BLaER1 (cell line): ENCODE data around the gene HTR3B.
A peak's percentile ranks its signal among the peaks of the same experiment; 100 is the strongest.

Experiments
- H3K27ac ChIP-seq: shearing (Covaris generic); formaldehyde crosslinking; 2 replicates; pipeline ENCODE4 v1.8.1; 2022
- H3K27me3 ChIP-seq: shearing (Covaris generic); formaldehyde crosslinking; 2 replicates; pipeline ENCODE4 v1.8.1; 2022
- H3K36me3 ChIP-seq: shearing (Covaris generic); formaldehyde crosslinking; 2 replicates; pipeline ENCODE4 v1.8.1; 2022
- H3K4me1 ChIP-seq: shearing (Covaris generic); formaldehyde crosslinking; 2 replicates; pipeline ENCODE4 v1.8.1; 2022
- H3K4me2 ChIP-seq: shearing (Covaris generic); formaldehyde crosslinking; 2 replicates; pipeline ENCODE4 v1.8.1; 2022
- H3K4me3 ChIP-seq: shearing (Covaris generic); formaldehyde crosslinking; 2 replicates; pipeline ENCODE4 v1.8.1; 2022
- H3K9ac ChIP-seq: shearing (Covaris generic); formaldehyde crosslinking; 2 replicates; pipeline ENCODE4 v1.8.1; 2022
- H3K9me3 ChIP-seq: shearing (Covaris generic); formaldehyde crosslinking; 2 replicates; pipeline ENCODE4 v1.8.1; 2022
- H4K20me1 ChIP-seq: shearing (Covaris generic); formaldehyde crosslinking; 2 replicates; pipeline ENCODE4 v1.8.1; 2022
- Cebpa-rat ChIP-seq: shearing (Covaris generic); IDR thresholded peaks from 2 replicates; pipeline ENCODE4 v1.8.1; 2022

HTR3B gene

DNA sequence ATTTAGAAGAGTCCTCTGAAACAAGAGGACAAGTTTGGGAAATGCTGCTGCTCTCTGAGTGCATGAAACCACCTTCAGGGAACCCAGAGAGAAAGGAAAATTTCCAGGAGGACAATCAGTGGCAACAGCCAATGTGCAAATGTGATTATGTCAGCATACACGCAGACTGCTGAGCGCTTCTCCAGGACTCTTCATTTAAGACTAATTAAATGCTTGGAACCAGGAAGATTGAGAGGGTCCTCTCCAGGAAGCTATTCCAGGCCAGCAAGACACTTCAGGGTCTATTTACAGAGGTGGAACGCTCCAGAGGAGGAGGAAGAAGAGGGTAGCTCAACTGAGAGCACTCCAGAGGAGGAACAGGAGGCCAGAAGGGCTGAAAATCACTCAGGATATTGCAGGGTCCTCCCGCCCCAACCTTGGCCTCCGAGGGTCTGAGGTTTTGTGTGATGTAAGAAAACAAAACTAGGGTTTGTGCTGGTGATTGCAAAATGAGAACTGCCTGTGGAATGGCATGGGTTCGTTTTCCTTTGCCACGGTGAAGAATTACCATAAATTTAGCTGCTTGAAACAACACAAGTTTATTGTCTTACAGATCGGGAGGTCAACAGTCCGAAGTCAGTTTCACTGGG, 56.2 kb downstream of the HTR3B start:
- Histone ChIP-seq H3K4me1 (no peaks in the 10 kb centered on the region), H3K4me2 (no peak overlapping the region), H3K9me3 (no peaks in the 10 kb centered on the region), H3K27ac (no peak overlapping the region), H3K27me3 (no peaks in the 10 kb centered on the region), H4K20me1 (no peaks in the 10 kb centered on the region), H3K36me3 (no peaks in the 10 kb centered on the region), H3K4me3 (no peak overlapping the region), H3K9ac (no peak overlapping the region)
- TF ChIP-seq Cebpa-rat = no peak

DNA sequence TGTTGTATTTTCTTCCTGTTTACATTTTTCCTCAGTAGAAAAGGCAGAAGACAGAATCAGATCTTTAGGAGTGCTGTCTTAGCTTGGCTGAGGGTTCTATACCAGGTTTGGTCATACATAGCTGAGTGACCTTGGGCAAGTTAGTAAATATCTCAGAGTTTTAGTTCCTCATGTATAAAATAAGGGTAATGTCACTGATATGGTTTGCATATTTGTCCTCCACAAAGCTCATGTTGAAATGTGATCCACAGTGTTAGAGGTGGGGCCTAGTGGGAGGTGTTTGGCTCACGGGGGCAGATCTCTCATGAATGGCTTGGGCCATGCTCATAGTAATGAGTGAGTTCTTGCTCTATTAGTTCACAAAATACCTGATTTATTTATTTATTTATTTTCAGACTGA, 62.8 kb downstream of the HTR3B start:
- Histone ChIP-seq H3K27me3 (no peaks in the 10 kb centered on the region), H3K9ac (no peak overlapping the region), H3K27ac (no peak overlapping the region), H3K4me2 (no peak overlapping the region), H3K9me3 (no peaks in the 10 kb centered on the region), H4K20me1 (no peaks in the 10 kb centered on the region), H3K4me3 (no peak overlapping the region), H3K4me1 (no peaks in the 10 kb centered on the region), H3K36me3 (no peaks in the 10 kb centered on the region)
- no peak for TF ChIP-seq Cebpa-rat

- Histone ChIP-seq H4K20me1 (peaks cover 9% of the 10 kb centered on the region; the same call in 1 of the 2 replicates), H3K27ac (no peak overlapping the region), H3K4me1 (peaks cover 20% of the 10 kb centered on the region), H3K4me3 (no peak overlapping the region), H3K4me2 (no peak overlapping the region), H3K9me3 (no peaks in the 10 kb centered on the region), H3K27me3 (0 out of 2 replicates have a peak, but pooled peaks cover 8% of the 10 kb centered on the region), H3K9ac (no peak overlapping the region), H3K36me3 (no peaks in the 10 kb centered on the region)
- TF ChIP-seq Cebpa-rat = no peak
Measured at GRCh38 chr11:113971506-113972195, 67.1 kb downstream of the HTR3B start.

- H3K4me2 ChIP-seq = peak within 1 kb of the TSS; percentile 75; the same call in 1 of the 2 replicates
- TF ChIP-seq Cebpa-rat = no peak
- 0 out of 2 replicates have a peak, but pooled peaks cover 8% of the 10 kb centered on the region for H3K27me3 ChIP-seq
- H3K36me3 ChIP-seq = no peaks in the 10 kb centered on the region
- H3K9me3 ChIP-seq = no peaks in the 10 kb centered on the region
- H3K27ac ChIP-seq = no peak within 1 kb of the TSS
- H4K20me1 ChIP-seq = peaks cover 9% of the 10 kb centered on the region; the same call in 1 of the 2 replicates
- H3K9ac ChIP-seq = no peak within 1 kb of the TSS
- no peak within 1 kb of the TSS for H3K4me3 ChIP-seq
- H3K4me1 ChIP-seq = peaks cover 42% of the 10 kb centered on the region
Measured at GRCh38 chr11:113974741-113975470, 70.3 kb downstream of the HTR3B start, which contains the start of gene HTR3A. Gene HTR3A (plus strand): TSS chr11:113975108. CDS start chr11:113975326, 218 bp downstream.

GRCh38 chr11:113977071-113977490, 72.5 kb downstream of the HTR3B start:
- no peak overlapping the region for H3K4me3 ChIP-seq
- H3K36me3 ChIP-seq = no peaks in the 10 kb centered on the region
- H3K4me1 ChIP-seq = peaks cover 42% of the 10 kb centered on the region
- H4K20me1 ChIP-seq = peaks cover 9% of the 10 kb centered on the region; the same call in 1 of the 2 replicates
- no peak overlapping the region for H3K27ac ChIP-seq
- TF ChIP-seq Cebpa-rat = no peak
- no peak overlapping the region for H3K9ac ChIP-seq
- no peaks in the 10 kb centered on the region for H3K9me3 ChIP-seq
- peak overlapping the region; percentile 75 for H3K4me2 ChIP-seq
- H3K27me3 ChIP-seq = 0 out of 2 replicates have a peak, but pooled peaks cover 8% of the 10 kb centered on the region

DNA sequence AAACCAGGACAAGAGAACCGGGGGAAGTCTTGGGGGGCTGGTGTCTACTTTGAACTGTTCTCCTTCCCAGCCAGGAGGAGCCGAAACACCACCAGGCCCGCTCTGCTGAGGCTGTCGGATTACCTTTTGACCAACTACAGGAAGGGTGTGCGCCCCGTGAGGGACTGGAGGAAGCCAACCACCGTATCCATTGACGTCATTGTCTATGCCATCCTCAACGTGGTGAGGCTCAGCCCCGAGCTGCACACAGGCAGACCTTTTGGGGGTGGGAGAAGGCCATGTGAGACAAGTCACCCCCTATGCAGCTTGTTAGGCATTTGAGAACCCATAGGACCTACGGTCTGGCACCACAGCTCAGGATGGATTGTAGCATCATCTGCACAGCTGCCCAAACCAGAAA, 73.1 kb downstream of the HTR3B start:
- H3K9ac ChIP-seq = no peak overlapping the region
- peak overlapping the region; percentile 75 for H3K4me2 ChIP-seq
- H4K20me1 ChIP-seq = peaks cover 9% of the 10 kb centered on the region; the same call in 1 of the 2 replicates
- peaks cover 42% of the 10 kb centered on the region for H3K4me1 ChIP-seq
- no peak overlapping the region for H3K27ac ChIP-seq
- no peak overlapping the region for H3K4me3 ChIP-seq
- no peaks in the 10 kb centered on the region for H3K36me3 ChIP-seq
- TF ChIP-seq Cebpa-rat = no peak
- no peaks in the 10 kb centered on the region for H3K9me3 ChIP-seq
- H3K27me3 ChIP-seq = 0 out of 2 replicates have a peak, but pooled peaks cover 8% of the 10 kb centered on the region

DNA sequence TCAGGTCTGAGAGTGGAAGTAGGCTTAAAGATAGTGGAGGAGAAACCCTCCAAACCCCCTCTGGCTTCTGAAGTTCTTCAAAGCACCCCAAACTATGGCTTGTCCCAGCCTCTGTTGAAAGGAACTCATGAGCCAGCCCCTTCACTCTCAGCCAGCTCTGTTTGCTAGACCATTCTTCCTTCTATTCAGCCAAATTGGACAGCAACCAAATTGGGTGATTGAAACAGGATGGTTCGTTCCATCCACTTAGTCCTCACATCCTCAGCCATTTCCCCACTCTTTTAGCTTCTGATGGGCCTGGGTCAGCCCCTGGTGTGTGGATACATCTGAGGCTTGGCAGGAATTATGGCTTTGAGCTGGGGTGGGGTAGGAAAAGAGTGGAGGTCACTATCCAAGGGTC, 74.8 kb downstream of the HTR3B start:
- Histone ChIP-seq H3K4me1 (peaks cover 42% of the 10 kb centered on the region), H3K9ac (no peak overlapping the region), H3K27ac (no peak overlapping the region), H3K4me2 (no peak overlapping the region), H3K9me3 (no peaks in the 10 kb centered on the region), H3K4me3 (no peak overlapping the region), H3K27me3 (0 out of 2 replicates have a peak, but pooled peaks cover 8% of the 10 kb centered on the region), H4K20me1 (peaks cover 9% of the 10 kb centered on the region; the same call in 1 of the 2 replicates), H3K36me3 (no peaks in the 10 kb centered on the region)
- no peak for TF ChIP-seq Cebpa-rat

- Histone ChIP-seq H3K9ac (no peak overlapping the region), H3K9me3 (no peaks in the 10 kb centered on the region), H3K4me1 (peaks cover 30% of the 10 kb centered on the region), H4K20me1 (no peaks in the 10 kb centered on the region; the same call in 1 of the 2 replicates), H3K27me3 (0 out of 2 replicates have a peak, but pooled peaks cover 5% of the 10 kb centered on the region), H3K4me3 (no peak overlapping the region), H3K4me2 (no peak overlapping the region), H3K27ac (no peak overlapping the region), H3K36me3 (no peaks in the 10 kb centered on the region)
- TF ChIP-seq Cebpa-rat = no peak
Measured at GRCh38 chr11:113980785-113981184, 76.2 kb downstream of the HTR3B start.

DNA sequence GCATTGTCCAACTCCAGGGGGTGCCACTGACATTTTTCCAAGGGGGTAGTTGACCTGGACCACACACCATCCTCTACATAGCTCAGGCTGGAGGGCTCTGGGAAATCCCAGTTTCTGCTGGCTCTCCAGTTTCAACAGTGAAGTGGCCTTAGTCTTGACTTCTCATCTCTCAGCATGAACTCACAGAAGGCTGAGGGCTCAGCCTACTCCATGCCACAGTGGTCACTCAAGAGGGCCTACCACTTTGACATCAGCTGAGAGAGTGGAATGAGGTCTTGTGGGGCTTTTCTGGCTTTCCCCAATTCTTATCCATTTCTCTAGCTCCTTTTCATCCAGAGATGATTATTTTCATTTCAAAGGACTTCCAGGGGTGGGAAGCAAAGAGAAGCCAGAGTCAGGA, 77.7 kb downstream of the HTR3B start:
- no peaks in the 10 kb centered on the region for H3K36me3 ChIP-seq
- H3K27me3 ChIP-seq = no peaks in the 10 kb centered on the region
- H3K4me3 ChIP-seq = no peak overlapping the region
- H3K4me1 ChIP-seq = peaks cover 15% of the 10 kb centered on the region
- TF ChIP-seq Cebpa-rat = no peak
- no peak overlapping the region for H3K4me2 ChIP-seq
- H4K20me1 ChIP-seq = no peaks in the 10 kb centered on the region; the same call in 1 of the 2 replicates
- no peak overlapping the region for H3K27ac ChIP-seq
- H3K9ac ChIP-seq = no peak overlapping the region
- no peaks in the 10 kb centered on the region for H3K9me3 ChIP-seq
